ENCODE results near the gene PRDM16. TPM values are rescaled to one million over a fixed set of nuclear protein-coding genes. Genes with fewer than 3 reads are reported as not detected.
A peak's percentile ranks its signal among the peaks of the same experiment; 100 is the strongest.

The PRDM16 gene
- total and polyA plus RNA-seq, 2 of the 13 experiments (the other 11 are each of a cell fraction or from before 2014, with no cell fraction given), result 0.15 to 0.81 TPM

DNA sequence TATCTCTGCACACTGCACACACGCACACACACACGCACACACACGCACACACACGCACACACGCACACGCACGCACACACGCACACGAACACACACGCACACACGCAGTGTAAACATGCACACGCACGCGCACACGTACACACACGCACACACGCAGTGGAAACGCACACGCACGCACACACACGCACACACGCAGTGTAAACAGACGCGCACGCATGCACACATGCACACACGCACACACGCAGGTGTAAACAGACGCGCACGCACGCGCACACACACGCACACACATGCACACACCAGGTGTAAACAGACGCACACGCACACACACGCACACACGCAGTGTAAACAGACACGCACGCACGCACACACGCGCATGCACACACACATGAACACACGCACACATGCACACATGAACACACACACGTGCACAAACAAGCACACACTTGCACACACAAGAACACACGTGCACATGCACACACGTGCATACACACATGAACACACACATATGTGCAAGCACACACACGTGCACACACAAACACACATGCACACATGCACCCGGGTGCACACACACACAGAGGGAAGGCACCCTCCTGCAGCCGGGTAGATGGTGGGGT is 45.2 kb downstream of the PRDM16 start (continued):
- TF ChIP-seq ZNF710 (CRISPR knock-in tag; IDR thresholded peaks at IDR 0.05; ENCODE audit: borderline replicate concordance) (no peak), HOXA9 (CRISPR knock-in tag; IDR thresholded peaks at IDR 0.05; ENCODE audit: borderline replicate concordance) (no peak), FOXP1 (IDR thresholded peaks at IDR 0.05) (no peak), FOXP1 (CRISPR knock-in tag; IDR thresholded peaks at IDR 0.05) (no peak), ZNF607 (CRISPR knock-in tag; IDR thresholded peaks at IDR 0.05; ENCODE audit: borderline replicate concordance) (no peak), DNMT1 (CRISPR knock-in tag; IDR thresholded peaks at IDR 0.05) (0 out of 2 replicates have a peak, but pooled peaks have one; percentile 60), JARID2 (CRISPR knock-in tag; IDR thresholded peaks at IDR 0.05; ENCODE audit: insufficient replicate concordance) (no peak), ZNF816 (CRISPR knock-in tag; IDR thresholded peaks at IDR 0.05; ENCODE audit: borderline replicate concordance) (no peak), ZNF83 (CRISPR knock-in tag; IDR thresholded peaks at IDR 0.05; ENCODE audit: borderline replicate concordance) (no peak), ZNF777 (CRISPR knock-in tag; IDR thresholded peaks at IDR 0.05) (no peak), NONO (IDR thresholded peaks at IDR 0.05) (no peak), NONO (CRISPR knock-in tag; conservative IDR thresholded peaks at IDR 0.05) (0 out of 2 replicates have a peak, but pooled peaks have one; percentile 15), CHD2 (IDR thresholded peaks at IDR 0.05; ENCODE audit: low read depth, low read length) (no peak), IKZF4 (CRISPR knock-in tag; IDR thresholded peaks at IDR 0.05; ENCODE audit: borderline replicate concordance, low read depth, not compliant biosample characterization) (no peak), BORCS8-MEF2B (CRISPR knock-in tag; IDR thresholded peaks at IDR 0.05) (no peak), SMAD9 (CRISPR knock-in tag; IDR thresholded peaks at IDR 0.05) (no peak)
- TF ChIP-seq, protein P1, sequence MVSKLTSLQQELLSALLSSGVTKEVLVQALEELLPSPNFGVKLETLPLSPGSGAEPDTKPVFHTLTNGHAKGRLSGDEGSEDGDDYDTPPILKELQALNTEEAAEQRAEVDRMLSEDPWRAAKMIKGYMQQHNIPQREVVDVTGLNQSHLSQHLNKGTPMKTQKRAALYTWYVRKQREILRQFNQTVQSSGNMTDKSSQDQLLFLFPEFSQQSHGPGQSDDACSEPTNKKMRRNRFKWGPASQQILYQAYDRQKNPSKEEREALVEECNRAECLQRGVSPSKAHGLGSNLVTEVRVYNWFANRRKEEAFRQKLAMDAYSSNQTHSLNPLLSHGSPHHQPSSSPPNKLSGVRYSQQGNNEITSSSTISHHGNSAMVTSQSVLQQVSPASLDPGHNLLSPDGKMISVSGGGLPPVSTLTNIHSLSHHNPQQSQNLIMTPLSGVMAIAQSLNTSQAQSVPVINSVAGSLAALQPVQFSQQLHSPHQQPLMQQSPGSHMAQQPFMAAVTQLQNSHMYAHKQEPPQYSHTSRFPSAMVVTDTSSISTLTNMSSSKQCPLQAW (CRISPR knock-in tag; IDR thresholded peaks at IDR 0.05), result no peak
- TF ChIP-seq, protein P2, sequence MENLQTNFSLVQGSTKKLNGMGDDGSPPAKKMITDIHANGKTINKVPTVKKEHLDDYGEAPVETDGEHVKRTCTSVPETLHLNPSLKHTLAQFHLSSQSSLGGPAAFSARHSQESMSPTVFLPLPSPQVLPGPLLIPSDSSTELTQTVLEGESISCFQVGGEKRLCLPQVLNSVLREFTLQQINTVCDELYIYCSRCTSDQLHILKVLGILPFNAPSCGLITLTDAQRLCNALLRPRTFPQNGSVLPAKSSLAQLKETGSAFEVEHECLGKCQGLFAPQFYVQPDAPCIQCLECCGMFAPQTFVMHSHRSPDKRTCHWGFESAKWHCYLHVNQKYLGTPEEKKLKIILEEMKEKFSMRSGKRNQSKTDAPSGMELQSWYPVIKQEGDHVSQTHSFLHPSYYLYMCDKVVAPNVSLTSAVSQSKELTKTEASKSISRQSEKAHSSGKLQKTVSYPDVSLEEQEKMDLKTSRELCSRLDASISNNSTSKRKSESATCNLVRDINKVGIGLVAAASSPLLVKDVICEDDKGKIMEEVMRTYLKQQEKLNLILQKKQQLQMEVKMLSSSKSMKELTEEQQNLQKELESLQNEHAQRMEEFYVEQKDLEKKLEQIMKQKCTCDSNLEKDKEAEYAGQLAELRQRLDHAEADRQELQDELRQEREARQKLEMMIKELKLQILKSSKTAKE (CRISPR knock-in tag; IDR thresholded peaks at IDR 0.05; ENCODE audit: borderline replicate concordance), result no peak
- TF ChIP-seq, protein P3, sequence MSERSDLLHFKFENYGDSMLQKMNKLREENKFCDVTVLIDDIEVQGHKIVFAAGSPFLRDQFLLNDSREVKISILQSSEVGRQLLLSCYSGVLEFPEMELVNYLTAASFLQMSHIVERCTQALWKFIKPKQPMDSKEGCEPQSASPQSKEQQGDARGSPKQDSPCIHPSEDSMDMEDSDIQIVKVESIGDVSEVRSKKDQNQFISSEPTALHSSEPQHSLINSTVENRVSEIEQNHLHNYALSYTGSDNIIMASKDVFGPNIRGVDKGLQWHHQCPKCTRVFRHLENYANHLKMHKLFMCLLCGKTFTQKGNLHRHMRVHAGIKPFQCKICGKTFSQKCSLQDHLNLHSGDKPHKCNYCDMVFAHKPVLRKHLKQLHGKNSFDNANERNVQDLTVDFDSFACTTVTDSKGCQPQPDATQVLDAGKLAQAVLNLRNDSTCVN (CRISPR knock-in tag; IDR thresholded peaks at IDR 0.05; ENCODE audit: borderline replicate concordance), result no peak
- TF ChIP-seq, protein P4, sequence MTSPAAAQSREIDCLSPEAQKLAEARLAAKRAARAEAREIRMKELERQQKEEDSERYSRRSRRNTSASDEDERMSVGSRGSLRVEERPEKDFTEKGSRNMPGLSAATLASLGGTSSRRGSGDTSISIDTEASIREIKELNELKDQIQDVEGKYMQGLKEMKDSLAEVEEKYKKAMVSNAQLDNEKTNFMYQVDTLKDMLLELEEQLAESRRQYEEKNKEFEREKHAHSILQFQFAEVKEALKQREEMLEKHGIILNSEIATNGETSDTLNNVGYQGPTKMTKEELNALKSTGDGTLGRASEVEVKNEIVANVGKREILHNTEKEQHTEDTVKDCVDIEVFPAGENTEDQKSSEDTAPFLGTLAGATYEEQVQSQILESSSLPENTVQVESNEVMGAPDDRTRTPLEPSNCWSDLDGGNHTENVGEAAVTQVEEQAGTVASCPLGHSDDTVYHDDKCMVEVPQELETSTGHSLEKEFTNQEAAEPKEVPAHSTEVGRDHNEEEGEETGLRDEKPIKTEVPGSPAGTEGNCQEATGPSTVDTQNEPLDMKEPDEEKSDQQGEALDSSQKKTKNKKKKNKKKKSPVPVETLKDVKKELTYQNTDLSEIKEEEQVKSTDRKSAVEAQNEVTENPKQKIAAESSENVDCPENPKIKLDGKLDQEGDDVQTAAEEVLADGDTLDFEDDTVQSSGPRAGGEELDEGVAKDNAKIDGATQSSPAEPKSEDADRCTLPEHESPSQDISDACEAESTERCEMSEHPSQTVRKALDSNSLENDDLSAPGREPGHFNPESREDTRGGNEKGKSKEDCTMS (CRISPR knock-in tag; conservative IDR thresholded peaks at IDR 0.05), result no peak
